Common myeloid progenitor, CD34-positive (primary cell): ENCODE measurements around the gene CRYL1.

Experiments
- CTCF ChIA-PET: fragments of 350-600 bp; sonication (Branson Sonifier 250); formaldehyde crosslinking; loops from one replicate; lab custom pipeline; 2021; ENCODE audit warnings: antibody characterized with exemption; lab: Charles Lee
- POLR2A ChIA-PET: fragments of 350-600 bp; sonication (Branson Sonifier 250); formaldehyde crosslinking; loops from one replicate; lab custom pipeline; 2021; ENCODE audit warnings: antibody characterized with exemption; lab: Charles Lee
- DNase-seq, 3 donors: peaks; one replicate each; pipeline versions ENCODE4 v3.0.0 to v3.0.0-alpha.2; 2013
- H3K27ac ChIP-seq, 2 experiments: 1 replicate in 1 of 2; 2 replicates in 1 of 2; pipeline ENCODE4 v1.7.0; 2013; ENCODE audit warnings: inconsistent platforms in 2 of 2, low read length in 2 of 2, mild to moderate bottlenecking in 2 of 2, low read depth in 1 of 2, moderate library complexity in 1 of 2; ENCODE audit not compliant: severe bottlenecking in 2 of 2, insufficient read depth in 1 of 2, poor library complexity in 1 of 2
- H3K27me3 ChIP-seq, 5 experiments: replicated peaks in 2 of 5; 1 replicate in 3 of 5; 2 replicates in 2 of 5; pipeline versions ENCODE4 v1.6.1 to v1.7.0; 2013; ENCODE audit warnings: low read length in 4 of 5, mild to moderate bottlenecking in 2 of 5, moderate library complexity in 2 of 5, inconsistent platforms in 1 of 5; ENCODE audit not compliant: insufficient read depth in 5 of 5, control insufficient read depth in 4 of 5
- H3K36me3 ChIP-seq, 4 experiments: 1 replicate in 2 of 4; 2 replicates in 2 of 4; pipeline versions ENCODE4 v1.6.1 to v1.7.0; 2013; ENCODE audit warnings: low read length in 3 of 4, control low read depth in 1 of 4, mild to moderate bottlenecking in 1 of 4; ENCODE audit not compliant: control insufficient read depth in 4 of 4, insufficient read depth in 4 of 4
- H3K4me1 ChIP-seq, 4 experiments: 1 replicate in 3 of 4; 2 replicates in 1 of 4; pipeline versions ENCODE4 v1.6.1 to v1.7.1; 2013; ENCODE audit warnings: low read length in 3 of 4, mild to moderate bottlenecking in 3 of 4, control low read depth in 1 of 4, inconsistent platforms in 1 of 4, moderate library complexity in 1 of 4; ENCODE audit not compliant: control insufficient read depth in 4 of 4, insufficient read depth in 4 of 4; ENCODE audit errors: control extremely low read depth in 1 of 4
- H3K4me3 ChIP-seq, 7 experiments: 1 replicate in 4 of 7; 2 replicates in 3 of 7; pipeline versions ENCODE4 v1.5.1 to v1.7.0; 2013; ENCODE audit warnings: mild to moderate bottlenecking in 7 of 7, low read length in 6 of 7, moderate library complexity in 6 of 7, inconsistent platforms in 2 of 7, low read depth in 2 of 7, control low read depth in 1 of 7; ENCODE audit not compliant: insufficient read depth in 4 of 7, control insufficient read depth in 1 of 7; ENCODE audit errors: extremely low read depth in 1 of 7
- H3K9me3 ChIP-seq, 5 experiments: 1 replicate in 4 of 5; 2 replicates in 1 of 5; pipeline versions ENCODE4 v1.6.1 to v1.7.1; 2013; ENCODE audit warnings: low read length in 4 of 5, mild to moderate bottlenecking in 2 of 5, inconsistent platforms in 1 of 5, low read depth in 1 of 5, moderate library complexity in 1 of 5; ENCODE audit not compliant: control insufficient read depth in 4 of 5, insufficient read depth in 2 of 5; ENCODE audit errors: control extremely low read depth in 1 of 5
- whole genome bisulfite sequencing: methylation state at CpG from one replicate; pipeline ENCODE4 v1.1.5; 2013; ENCODE audit not compliant: insufficient coverage; 5-methylcytosine and 5-hydroxymethylcytosine counted together

The CRYL1 gene

DNA sequence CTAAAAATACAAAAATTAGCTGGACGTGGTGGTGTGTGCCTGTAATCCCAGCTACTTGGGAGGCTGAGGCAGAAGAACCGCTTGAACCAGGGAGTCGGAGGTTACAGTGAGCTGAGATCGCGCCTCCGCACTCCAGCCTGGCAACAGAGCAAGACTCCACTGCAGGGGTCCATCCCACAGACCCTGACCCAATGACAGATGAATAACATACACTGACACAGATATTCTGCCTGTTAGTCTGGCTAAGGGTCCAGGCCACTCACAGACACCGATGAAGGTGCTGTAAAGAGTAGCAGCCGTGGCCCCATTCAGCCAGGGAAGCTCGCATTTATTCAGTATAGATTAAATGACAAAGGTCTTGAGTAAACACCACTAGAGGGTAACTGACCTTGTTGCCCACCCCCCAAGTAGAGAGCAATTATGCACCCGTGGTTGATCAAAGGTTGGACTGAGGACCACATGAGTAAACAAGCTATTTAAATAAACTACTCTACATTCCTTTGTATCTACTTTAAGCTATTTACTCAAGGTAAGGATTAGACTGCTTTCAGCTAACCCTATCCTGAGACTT lies 8.5 kb upstream of the CRYL1 start:
- POLR2A ChIA-PET: no interaction called here
- no peaks in the 10 kb centered on the region for H3K4me1 ChIP-seq
- no peaks in the 10 kb centered on the region for H3K27me3 ChIP-seq
- WGBS: 96% methylated on average over 7 of the region's 10 CpGs
- peaks cover 0 to 6% (median 0%) of the 10 kb centered on the region in 5 experiments for H3K9me3 ChIP-seq
- CTCF ChIA-PET: interaction anchor here (2.0 kb wide), 1 partner anchor 12 kb away, joined by 6 read pairs; no protein-coding TSS in a partner anchor
- no peak for DNase-seq
- H3K36me3 ChIP-seq: no peaks in the 10 kb centered on the region
- H3K4me3 ChIP-seq: no peak overlapping the region
- H3K27ac ChIP-seq: no peak overlapping the region

DNA sequence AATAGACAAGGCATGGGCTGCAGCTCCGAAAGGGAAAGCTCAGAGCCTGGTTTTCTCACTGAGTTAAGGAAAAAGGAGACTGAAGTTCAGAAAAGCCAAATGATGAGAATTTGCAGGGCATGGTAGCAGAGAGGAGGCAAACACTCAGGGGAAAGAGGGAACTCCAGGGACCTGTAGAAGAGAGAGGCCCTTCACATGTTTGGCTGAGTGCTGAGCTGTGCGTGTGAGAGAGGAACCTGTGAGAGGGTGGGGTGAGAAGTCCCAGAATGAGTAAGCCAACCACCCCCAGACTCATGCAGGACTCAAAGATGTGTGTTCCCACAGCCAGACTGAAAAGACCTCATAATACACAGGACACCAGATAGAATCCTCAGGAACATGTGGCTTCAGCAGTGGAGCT lies 2.8 kb upstream of the CRYL1 start:
- Histone ChIP-seq H3K27ac (no peak overlapping the region), H3K4me1 (peaks cover 2 to 22% (median 19%) of the 10 kb centered on the region in 4 experiments), H3K4me3 (no peak overlapping the region), H3K27me3 (no peaks in the 10 kb centered on the region), H3K9me3 (no peaks in the 10 kb centered on the region), H3K36me3 (no peaks in the 10 kb centered on the region)
- ChIA-PET CTCF (interaction anchor here (0.5 kb wide), 1 partner anchor 416 kb away, joined by 3 read pairs; no protein-coding TSS in a partner anchor), POLR2A (no interaction called here)
- DNase-seq: no peak
- WGBS: 100% methylated on average over 1 of the region's 2 CpGs

DNA sequence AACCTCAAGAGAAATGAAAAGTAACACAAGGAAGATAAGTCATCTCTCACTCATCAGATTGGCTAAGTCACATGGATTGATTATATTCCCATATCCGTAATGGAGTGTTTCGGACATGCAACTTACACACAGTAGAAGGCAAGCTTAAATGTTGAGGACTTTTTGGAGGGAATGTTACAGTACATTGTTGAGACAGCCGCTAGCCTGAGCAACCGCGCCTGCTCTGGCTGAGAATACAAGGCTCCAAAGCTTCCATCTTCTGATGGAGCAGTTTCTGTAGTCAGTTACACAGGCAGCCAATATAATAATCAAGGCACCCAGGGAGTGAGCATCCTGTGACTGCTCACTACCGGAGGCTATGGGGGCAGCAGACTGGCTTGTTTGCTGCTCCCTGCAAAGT lies 1.0 kb upstream of the CRYL1 start:
- H3K4me1 ChIP-seq: peaks cover 2 to 22% (median 19%) of the 10 kb centered on the region in 4 experiments
- H3K27ac ChIP-seq: no peak overlapping the region
- WGBS: 82% methylated on average over 3 of the region's 6 CpGs
- H3K9me3 ChIP-seq: no peaks in the 10 kb centered on the region
- H3K27me3 ChIP-seq: no peaks in the 10 kb centered on the region
- CTCF ChIA-PET: interaction anchor here (0.7 to 1.5 kb wide), 2 partner anchors 14 to 17 kb away, joined by 4 read pairs; no protein-coding TSS in a partner anchor
- H3K4me3 ChIP-seq: peak overlapping the region in 6 of 7 experiments; percentile 71 to 91 (median 76)
- POLR2A ChIA-PET: no interaction called here
- peak in 2 of 3 donors; percentile 21 to 35 for DNase-seq
- H3K36me3 ChIP-seq: no peaks in the 10 kb centered on the region

DNA sequence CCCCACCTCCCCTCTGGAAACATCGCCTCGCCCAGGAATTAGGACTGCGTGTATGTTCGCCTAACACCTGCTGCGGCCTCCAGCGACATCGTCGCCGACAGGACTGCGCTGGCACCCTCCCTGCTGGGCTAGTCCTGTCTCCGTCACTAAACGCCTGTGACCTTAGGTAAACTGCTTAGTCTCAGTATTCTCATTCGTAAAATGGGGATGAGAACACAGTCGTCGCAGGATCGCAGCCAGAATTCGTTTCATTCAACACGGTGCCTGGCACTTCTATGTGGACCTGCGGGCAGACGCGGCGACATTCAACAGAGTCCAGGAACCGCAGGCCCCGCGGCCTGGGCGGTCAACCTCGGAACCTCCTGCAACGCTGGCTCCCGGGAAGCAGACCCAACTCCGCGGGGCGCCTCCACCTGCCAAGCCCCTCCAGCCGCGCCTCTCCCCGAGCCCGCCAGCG lies 485 bp downstream of the CRYL1 start:
- no peaks in the 10 kb centered on the region for H3K27me3 ChIP-seq
- H3K4me1 ChIP-seq: peaks cover 2 to 22% (median 19%) of the 10 kb centered on the region in 4 experiments
- H3K4me3 ChIP-seq: peak overlapping the region; percentile 71 to 91 (median 73)
- POLR2A ChIA-PET: no interaction called here
- H3K9me3 ChIP-seq: no peaks in the 10 kb centered on the region
- DNase-seq: peak in 2 of 3 donors; percentile 52 to 72
- CTCF ChIA-PET: interaction anchor here (1.5 kb wide), 1 partner anchor 19 kb away, joined by 5 read pairs; no protein-coding TSS in a partner anchor
- H3K27ac ChIP-seq: peak overlapping the region in 1 of 2 experiments; percentile 69
- H3K36me3 ChIP-seq: peaks cover 0 to 4% (median 0%) of the 10 kb centered on the region in 4 experiments
- whole genome bisulfite sequencing: under 1% methylated on average over 34 of the region's 37 CpGs

DNA sequence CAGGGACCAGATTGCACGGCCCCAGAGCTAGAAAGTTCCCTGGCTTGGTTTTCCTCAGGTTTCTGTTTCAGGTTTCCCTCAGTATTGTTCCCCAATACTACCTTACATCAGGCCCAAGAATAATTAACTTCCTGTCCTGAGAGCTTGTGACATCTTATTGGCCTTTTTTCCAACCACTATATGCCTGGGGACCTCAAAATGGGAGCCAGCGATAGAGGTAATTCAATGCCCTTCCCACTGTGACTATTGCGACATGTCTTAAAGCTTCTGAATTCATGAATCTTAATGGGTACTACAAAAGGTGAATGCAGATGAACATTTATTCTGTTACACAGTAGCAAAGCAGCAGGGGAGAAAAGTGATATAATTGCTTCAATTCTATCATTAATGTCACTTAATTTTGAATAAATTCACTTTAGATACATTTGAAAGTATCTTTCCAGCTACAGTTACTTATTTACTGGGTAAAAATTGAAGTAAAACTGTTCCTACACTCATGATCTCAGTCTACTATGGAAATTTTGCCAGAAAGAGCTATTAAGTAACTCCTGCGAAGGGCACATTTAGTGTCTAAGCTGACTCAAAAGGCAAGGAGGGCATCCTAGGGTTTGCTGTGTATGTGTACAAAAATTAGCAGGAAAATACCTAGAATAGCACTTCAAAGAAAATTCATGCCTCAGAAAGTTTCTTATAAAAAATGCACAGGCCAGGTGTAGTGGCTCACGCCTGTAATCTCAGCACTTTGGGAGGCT lies 4.1 kb downstream of the CRYL1 start:
- POLR2A ChIA-PET: no interaction called here
- Histone ChIP-seq H3K27ac (no peak overlapping the region), H3K9me3 (no peaks in the 10 kb centered on the region), H3K27me3 (no peaks in the 10 kb centered on the region), H3K4me3 (no peak overlapping the region), H3K36me3 (peaks cover 0 to 4% (median under 1%) of the 10 kb centered on the region in 4 experiments), H3K4me1 (peaks cover 2 to 16% (median 12%) of the 10 kb centered on the region in 4 experiments)
- CTCF ChIA-PET: interaction anchor here (0.9 to 1.3 kb wide), 2 partner anchors 28 to 47 kb away, joined by 3 to 5 read pairs; no protein-coding TSS in a partner anchor
- no peak for DNase-seq
- 96% methylated on average over 3 of the region's 5 CpGs for WGBS

DNA sequence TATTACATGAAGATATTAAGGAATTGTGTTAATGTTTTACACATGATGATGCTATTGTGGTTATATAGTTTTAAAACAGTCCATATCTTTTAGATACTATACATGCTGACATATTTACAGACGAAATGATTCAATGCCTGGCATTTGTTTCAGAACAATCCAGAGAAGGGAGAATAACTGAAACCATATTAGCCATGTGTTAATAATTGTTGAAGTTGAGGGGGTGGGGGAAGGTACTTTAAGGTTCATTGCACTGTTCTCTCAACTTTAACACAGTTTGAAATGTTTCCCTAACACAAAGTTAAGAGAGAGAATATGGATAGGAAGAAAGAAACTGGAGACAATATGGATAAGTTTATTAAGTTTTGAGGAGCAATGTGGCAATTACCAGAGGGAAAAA lies 5.8 kb downstream of the CRYL1 start:
- POLR2A ChIA-PET: no interaction called here
- no peak for DNase-seq

More for the DNA sequence above, 5.8 kb downstream of the CRYL1 start:
- Histone ChIP-seq H3K36me3 (peaks cover 0 to 4% (median under 1%) of the 10 kb centered on the region in 4 experiments), H3K4me1 (peaks cover 1 to 6% (median 3%) of the 10 kb centered on the region in 4 experiments), H3K27me3 (no peaks in the 10 kb centered on the region), H3K9me3 (no peaks in the 10 kb centered on the region), H3K4me3 (no peak overlapping the region), H3K27ac (no peak overlapping the region)
- no CpG with 5 or more reads among the region's 1 CpG for WGBS
- CTCF ChIA-PET: interaction anchor here (0.6 to 1.2 kb wide), 2 partner anchors 42 to 191 kb away, joined by 3 read pairs; no protein-coding TSS in a partner anchor
